NCI-H146 treated with DMSO at 0.1 percent for 48 hours (cell line): ENCODE measurements around the gene GRIN3A.
A peak's percentile ranks its signal among the peaks of the same experiment; 100 is the strongest.

Experiments
- DNase-seq: peaks from one replicate; lab custom pipeline; 2025; ENCODE audit not compliant: unreplicated experiment; lab: John Stamatoyannopoulos, UW

Gene GRIN3A

GRCh38 chr9:101706261-101706798 is 32.1 kb downstream of the GRIN3A start:
- DNase-seq: no peak

GRCh38 chr9:101705135-101705661 is 33.2 kb downstream of the GRIN3A start:
- peak; percentile 75 for DNase-seq

GRCh38 chr9:101702257-101702656 is 36.2 kb downstream of the GRIN3A start:
- no peak for DNase-seq

GRCh38 chr9:101693546-101694336 is 44.7 kb downstream of the GRIN3A start:
- no peak for DNase-seq

- DNase-seq: no peak
Measured at GRCh38 chr9:101691657-101692056, 46.8 kb downstream of the GRIN3A start.

GRCh38 chr9:101689039-101689438 is 49.4 kb downstream of the GRIN3A start:
- DNase-seq: no peak

GRCh38 chr9:101684665-101685064 is 53.8 kb downstream of the GRIN3A start:
- DNase-seq: no peak

GRCh38 chr9:101683236-101683635 is 55.2 kb downstream of the GRIN3A start:
- DNase-seq: no peak

- no peak for DNase-seq
Measured at GRCh38 chr9:101677861-101678260, 60.6 kb downstream of the GRIN3A start.

- DNase-seq: no peak
Measured at GRCh38 chr9:101675341-101675740, 63.1 kb downstream of the GRIN3A start.

- no peak for DNase-seq
Measured at GRCh38 chr9:101674165-101674564, 64.3 kb downstream of the GRIN3A start.

- no peak for DNase-seq
Measured at GRCh38 chr9:101673642-101674041, 64.8 kb downstream of the GRIN3A start.

- peak; percentile 15 for DNase-seq
Measured at GRCh38 chr9:101671567-101671966, 66.9 kb downstream of the GRIN3A start.

- no peak for DNase-seq
Measured at GRCh38 chr9:101668421-101668820, 70.0 kb downstream of the GRIN3A start.

- DNase-seq: no peak
Measured at GRCh38 chr9:101664453-101664852, 74.0 kb downstream of the GRIN3A start.

- DNase-seq: no peak
Measured at GRCh38 chr9:101652601-101653175, 85.8 kb downstream of the GRIN3A start.

- DNase-seq: no peak
Measured at GRCh38 chr9:101650142-101650541, 88.3 kb downstream of the GRIN3A start.

GRCh38 chr9:101648493-101648892 is 90.0 kb downstream of the GRIN3A start:
- DNase-seq: no peak

GRCh38 chr9:101639785-101640665 is 98.4 kb downstream of the GRIN3A start:
- no peak for DNase-seq

- no peak for DNase-seq
Measured at GRCh38 chr9:101639311-101639710, 99.1 kb downstream of the GRIN3A start.

- DNase-seq: no peak
Measured at GRCh38 chr9:101636247-101636646, 102.2 kb downstream of the GRIN3A start.
